Endodermal cell (in vitro differentiated cells): Measurements from ENCODE around the gene MACROD2. TPM values are rescaled to one million over a fixed set of nuclear protein-coding genes. Genes with fewer than 3 reads are reported as not detected.

ENCODE experiments used
- DNase-seq: peaks from one replicate; pipeline ENCODE4 v3.0.0-alpha.2; 2017
- H3K27ac ChIP-seq: 2 replicates; pipeline ENCODE4 v1.5.1; 2013; ENCODE audit warnings: mild to moderate bottlenecking, low read depth, low read length, moderate library complexity
- H3K27me3 ChIP-seq: 2 replicates; pipeline ENCODE4 v1.6.1; 2013; ENCODE audit warnings: mild to moderate bottlenecking, low read length, moderate library complexity; ENCODE audit not compliant: insufficient read depth, control insufficient read depth, poor library complexity, severe bottlenecking
- H3K36me3 ChIP-seq: 2 replicates; pipeline ENCODE4 v1.7.0; 2013; ENCODE audit warnings: mild to moderate bottlenecking, low read length, moderate library complexity; ENCODE audit not compliant: control insufficient read depth, insufficient read depth
- H3K4me1 ChIP-seq: one replicate; pipeline ENCODE4 v1.7.0; 2013; ENCODE audit warnings: low read length; ENCODE audit not compliant: control insufficient read depth, insufficient read depth
- H3K4me3 ChIP-seq: 2 replicates; pipeline ENCODE4 v1.5.1; 2013; ENCODE audit warnings: mild to moderate bottlenecking, low read length, moderate library complexity
- H3K9ac ChIP-seq: 2 replicates; pipeline ENCODE4 v1.6.1; 2013; ENCODE audit warnings: mild to moderate bottlenecking, low read length, moderate library complexity; ENCODE audit not compliant: poor library complexity, severe bottlenecking; ENCODE audit errors: extremely low read depth
- H3K9me3 ChIP-seq: 2 replicates; pipeline ENCODE4 v1.6.1; 2013; ENCODE audit warnings: mild to moderate bottlenecking, low read length, moderate library complexity; ENCODE audit not compliant: control insufficient read depth
- H3K27ac Mint-ChIP-seq: 2 replicates; pipeline ENCODE4 v1.8.0; 2020; ENCODE audit warnings: mixed read lengths
- H3K27me3 Mint-ChIP-seq: 2 replicates; pipeline ENCODE4 v1.8.0; 2021; ENCODE audit warnings: mild to moderate bottlenecking, mixed read lengths; ENCODE audit not compliant: insufficient read depth
- H3K36me3 Mint-ChIP-seq: 2 replicates; pipeline ENCODE4 v1.8.0; 2020; ENCODE audit warnings: low read depth, mixed read lengths
- H3K4me1 Mint-ChIP-seq: 2 replicates; pipeline ENCODE4 v1.8.0; 2020; ENCODE audit warnings: mixed read lengths
- H3K4me3 Mint-ChIP-seq: 2 replicates; pipeline ENCODE4 v1.8.0; 2020; ENCODE audit warnings: mild to moderate bottlenecking, moderate library complexity, mixed read lengths
- H3K9me3 Mint-ChIP-seq: 2 replicates; pipeline ENCODE4 v1.8.0; 2020; ENCODE audit warnings: mild to moderate bottlenecking, mixed read lengths
- WGBS, 2 experiments: methylation state at CpG; one replicate each; pipeline versions ENCODE4 v1.1.5 to v1.1.7; 2013; ENCODE audit warnings: missing lambda C conversion rate in 2 of 2, mixed read lengths in 1 of 2; ENCODE audit not compliant: insufficient coverage in 1 of 2, insufficient read length in 1 of 2; 5-methylcytosine and 5-hydroxymethylcytosine counted together
- total RNA-seq, 2 donors: library from RNA; stranded (reverse); fragmentation: NEBNext Ultra II Directional in 1 of 2; extraction: Animal tissue kit (Norgen Biotek cat#: 25700) in 1 of 2; gene quantifications; 2 replicates in 1 of 2; 3 replicates in 1 of 2; pipeline ENCODE4 v1.2.1, GENCODE V29; 2021
- TF ChIP-seq, protein P1 (sequence below): fragments of 200-600 bp; sonication (generic); conservative IDR thresholded peaks from 2 replicates; pipeline ENCODE4 v1.5.0; 2021; ENCODE audit warnings: antibody characterized with exemption, mild to moderate bottlenecking

Gene MACROD2
- total RNA-seq, 2 donors from 2014 or later = 2.3 to 4.8 TPM

DNA sequence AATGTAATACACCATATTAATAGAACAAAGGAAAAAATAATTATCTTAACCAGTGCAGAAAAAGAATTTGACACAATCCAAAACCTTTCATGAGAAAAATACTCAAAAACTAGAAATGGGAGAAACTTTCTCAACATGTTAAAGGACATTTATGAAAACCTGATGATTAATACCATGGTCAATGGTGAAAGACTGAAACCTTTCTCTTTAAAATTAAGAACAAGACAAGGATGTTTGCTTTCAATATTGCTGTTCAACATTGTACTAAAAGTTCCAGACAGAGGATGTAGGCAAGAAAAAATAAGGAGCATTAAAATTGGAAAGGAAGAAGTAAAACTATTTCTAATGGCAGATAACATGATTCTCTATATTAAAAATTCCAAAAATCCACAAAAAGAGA is 1323.4 kb downstream of the MACROD2 start:
- Histone ChIP-seq H3K4me1 (no peaks in the 10 kb centered on the region), H3K9me3 (no peaks in the 10 kb centered on the region), H3K9ac (no peak overlapping the region), H3K36me3 (no peaks in the 10 kb centered on the region), H3K27ac (no peak overlapping the region), H3K27me3 (no peaks in the 10 kb centered on the region), H3K4me3 (no peak overlapping the region)
- H3K27ac Mint-ChIP-seq = no peak overlapping the region
- TF ChIP-seq, protein P1, sequence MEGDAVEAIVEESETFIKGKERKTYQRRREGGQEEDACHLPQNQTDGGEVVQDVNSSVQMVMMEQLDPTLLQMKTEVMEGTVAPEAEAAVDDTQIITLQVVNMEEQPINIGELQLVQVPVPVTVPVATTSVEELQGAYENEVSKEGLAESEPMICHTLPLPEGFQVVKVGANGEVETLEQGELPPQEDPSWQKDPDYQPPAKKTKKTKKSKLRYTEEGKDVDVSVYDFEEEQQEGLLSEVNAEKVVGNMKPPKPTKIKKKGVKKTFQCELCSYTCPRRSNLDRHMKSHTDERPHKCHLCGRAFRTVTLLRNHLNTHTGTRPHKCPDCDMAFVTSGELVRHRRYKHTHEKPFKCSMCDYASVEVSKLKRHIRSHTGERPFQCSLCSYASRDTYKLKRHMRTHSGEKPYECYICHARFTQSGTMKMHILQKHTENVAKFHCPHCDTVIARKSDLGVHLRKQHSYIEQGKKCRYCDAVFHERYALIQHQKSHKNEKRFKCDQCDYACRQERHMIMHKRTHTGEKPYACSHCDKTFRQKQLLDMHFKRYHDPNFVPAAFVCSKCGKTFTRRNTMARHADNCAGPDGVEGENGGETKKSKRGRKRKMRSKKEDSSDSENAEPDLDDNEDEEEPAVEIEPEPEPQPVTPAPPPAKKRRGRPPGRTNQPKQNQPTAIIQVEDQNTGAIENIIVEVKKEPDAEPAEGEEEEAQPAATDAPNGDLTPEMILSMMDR = no peak
- H3K4me1 Mint-ChIP-seq = no peaks in the 10 kb centered on the region
- H3K36me3 Mint-ChIP-seq = no peaks in the 10 kb centered on the region
- H3K27me3 Mint-ChIP-seq = no peaks in the 10 kb centered on the region
- no peaks in the 10 kb centered on the region for H3K9me3 Mint-ChIP-seq
- no peak for DNase-seq
- H3K4me3 Mint-ChIP-seq = no peak overlapping the region

DNA sequence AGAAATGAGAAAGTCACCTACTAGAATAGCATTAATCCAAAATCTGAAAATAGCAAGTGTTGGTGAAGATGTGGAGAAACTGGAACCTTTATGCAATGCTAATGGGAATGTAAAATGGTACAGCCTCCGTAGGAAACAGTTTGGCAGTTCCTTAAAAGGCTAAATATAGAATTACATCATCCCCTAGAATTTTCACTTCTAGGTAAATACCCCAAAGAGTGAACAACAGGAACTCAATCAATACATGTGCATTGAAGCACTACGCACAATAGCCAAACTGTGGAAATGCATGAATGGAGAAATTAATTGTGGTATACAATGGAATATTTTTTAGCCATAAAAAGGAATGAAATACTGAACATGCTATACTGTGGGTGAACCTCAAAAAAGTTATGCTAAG is 1324.1 kb downstream of the MACROD2 start:
- TF ChIP-seq, protein P1 = no peak
- Histone ChIP-seq H3K36me3 (no peaks in the 10 kb centered on the region), H3K4me1 (no peaks in the 10 kb centered on the region), H3K27ac (no peak overlapping the region), H3K9me3 (no peaks in the 10 kb centered on the region), H3K9ac (no peak overlapping the region), H3K27me3 (no peaks in the 10 kb centered on the region), H3K4me3 (no peak overlapping the region)
- no peak overlapping the region for H3K4me3 Mint-ChIP-seq
- H3K27ac Mint-ChIP-seq = no peak overlapping the region
- H3K36me3 Mint-ChIP-seq = no peaks in the 10 kb centered on the region
- 84 to 100% methylated on average over 1 to 2 of the region's 2 CpGs for WGBS, 2 experiments
- no peaks in the 10 kb centered on the region for H3K27me3 Mint-ChIP-seq
- H3K9me3 Mint-ChIP-seq = no peaks in the 10 kb centered on the region
- H3K4me1 Mint-ChIP-seq = no peaks in the 10 kb centered on the region
- DNase-seq = no peak

DNA sequence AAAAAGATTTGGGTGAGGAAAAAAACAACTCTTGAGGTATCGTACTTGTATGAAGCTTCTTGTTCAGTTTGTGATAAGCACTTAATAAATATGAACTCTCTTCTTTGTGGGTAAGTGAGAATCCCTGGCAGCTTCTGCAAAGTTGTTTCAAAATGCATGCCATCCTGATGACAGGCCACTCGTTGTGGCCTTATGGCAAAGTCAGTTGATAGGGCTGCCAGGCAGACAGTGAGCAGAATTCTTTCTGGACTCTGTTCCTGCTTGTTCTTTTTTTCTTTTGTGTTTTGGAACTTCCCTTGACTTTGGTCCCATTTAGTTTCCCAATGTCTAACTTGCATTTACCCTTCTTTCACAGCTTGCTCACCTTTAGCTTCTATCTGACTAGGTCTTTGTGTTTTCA is 1325.6 kb downstream of the MACROD2 start:
- Mint-ChIP-seq H3K4me1 (no peaks in the 10 kb centered on the region), H3K27ac (no peak overlapping the region), H3K27me3 (no peaks in the 10 kb centered on the region), H3K9me3 (no peaks in the 10 kb centered on the region), H3K4me3 (no peak overlapping the region), H3K36me3 (no peaks in the 10 kb centered on the region)
- Histone ChIP-seq H3K27ac (no peak overlapping the region), H3K4me3 (no peak overlapping the region), H3K36me3 (no peaks in the 10 kb centered on the region), H3K27me3 (no peaks in the 10 kb centered on the region), H3K9me3 (no peaks in the 10 kb centered on the region), H3K9ac (no peak overlapping the region), H3K4me1 (no peaks in the 10 kb centered on the region)
- DNase-seq = no peak
- 88 to 89% methylated on average over 2 of the region's 2 CpGs for WGBS, 2 experiments
- TF ChIP-seq, protein P1 = no peak
